ENCODE results near the gene MICALL1. TPM values are rescaled to one million over a fixed set of nuclear protein-coding genes. Genes with fewer than 3 reads are reported as not detected.
"Not testable (repeated sequence)": the region's sequence is repeated elsewhere in the genome, so short reads cannot be mapped to it uniquely, and the experiment has no call there.

Gene MICALL1
- total RNA-seq, 1 experiment from 2014 or later = 8.4 TPM

DNA sequence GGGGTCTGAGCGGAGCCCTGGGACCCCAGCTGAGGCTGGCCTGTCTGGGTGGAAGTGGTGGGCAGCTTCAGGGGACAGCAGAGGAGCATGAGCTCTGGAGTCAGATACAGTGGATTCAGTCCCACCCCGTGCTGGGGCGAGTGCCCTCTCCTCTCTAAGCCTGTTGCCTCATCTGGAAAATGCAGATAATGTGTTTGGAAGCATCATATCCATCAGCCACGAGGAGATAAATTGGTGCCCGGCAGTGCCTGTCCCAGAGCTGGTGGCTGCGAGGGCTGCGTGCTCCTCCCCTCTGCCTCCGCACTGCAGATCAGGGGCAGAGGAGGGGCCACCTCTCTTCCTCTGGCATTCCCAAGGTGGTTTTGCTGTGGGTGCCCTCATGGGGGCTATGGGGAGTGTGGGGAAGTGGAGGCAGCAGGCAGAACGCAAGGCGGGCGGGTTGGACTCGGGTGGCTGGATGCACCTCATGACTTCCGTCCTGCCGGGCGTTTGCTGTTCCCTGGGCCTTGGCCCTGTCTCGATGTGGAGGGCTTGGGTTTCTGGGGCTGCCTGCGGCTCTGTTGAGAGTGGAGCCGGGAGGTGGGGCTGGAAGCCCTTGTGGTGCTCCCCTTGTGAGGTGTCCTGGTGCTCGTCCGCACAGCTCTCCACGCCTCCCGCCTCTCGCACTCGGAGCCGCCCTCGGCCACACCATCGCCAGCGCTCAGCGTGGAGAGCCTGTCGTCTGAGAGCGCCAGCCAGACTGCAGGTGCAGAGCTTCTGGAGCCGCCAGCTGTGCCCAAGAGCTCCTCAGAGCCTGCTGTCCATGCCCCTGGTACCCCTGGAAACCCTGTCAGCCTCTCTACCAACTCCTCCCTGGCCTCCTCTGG is 20.9 kb downstream of the MICALL1 start:
- DNase-seq (ENCODE audit: low read depth) = no peak

DNA sequence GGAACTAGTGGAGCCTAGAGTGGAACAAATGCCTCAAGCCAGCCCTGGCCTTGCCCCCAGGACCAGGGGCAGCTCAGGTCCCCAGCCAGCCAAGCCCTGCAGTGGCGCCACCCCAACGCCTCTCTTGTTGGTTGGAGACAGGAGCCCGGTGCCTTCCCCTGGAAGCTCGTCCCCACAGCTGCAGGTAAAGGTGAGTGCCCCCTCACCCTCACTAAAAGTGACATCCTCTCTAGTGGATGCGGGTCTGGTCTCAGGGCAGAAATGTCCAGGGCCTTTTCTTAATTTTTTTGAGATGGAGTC is 21.5 kb downstream of the MICALL1 start:
- no peak for DNase-seq (ENCODE audit: low read depth)

DNA sequence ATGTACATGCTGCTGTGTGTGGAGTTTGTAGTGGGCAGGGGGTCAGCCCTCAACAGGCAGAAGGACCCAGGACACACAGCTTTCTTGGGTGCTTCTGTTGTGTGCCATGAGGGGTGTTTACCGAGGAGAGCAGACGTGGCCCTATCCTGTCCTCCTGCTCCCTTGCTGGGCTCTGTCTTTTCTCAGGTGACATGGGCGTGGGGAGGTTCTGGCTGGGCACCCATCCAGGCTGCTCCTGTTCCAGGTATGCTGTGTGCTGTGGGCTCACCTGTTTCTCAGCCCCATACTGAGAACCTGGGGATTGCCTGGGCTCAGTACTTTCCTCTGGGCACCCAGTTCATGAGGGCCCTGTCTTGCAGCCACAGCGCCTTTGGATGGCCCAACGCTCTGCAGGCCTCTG is 23.3 kb downstream of the MICALL1 start:
- DNase-seq (ENCODE audit: low read depth) = no peak

DNA sequence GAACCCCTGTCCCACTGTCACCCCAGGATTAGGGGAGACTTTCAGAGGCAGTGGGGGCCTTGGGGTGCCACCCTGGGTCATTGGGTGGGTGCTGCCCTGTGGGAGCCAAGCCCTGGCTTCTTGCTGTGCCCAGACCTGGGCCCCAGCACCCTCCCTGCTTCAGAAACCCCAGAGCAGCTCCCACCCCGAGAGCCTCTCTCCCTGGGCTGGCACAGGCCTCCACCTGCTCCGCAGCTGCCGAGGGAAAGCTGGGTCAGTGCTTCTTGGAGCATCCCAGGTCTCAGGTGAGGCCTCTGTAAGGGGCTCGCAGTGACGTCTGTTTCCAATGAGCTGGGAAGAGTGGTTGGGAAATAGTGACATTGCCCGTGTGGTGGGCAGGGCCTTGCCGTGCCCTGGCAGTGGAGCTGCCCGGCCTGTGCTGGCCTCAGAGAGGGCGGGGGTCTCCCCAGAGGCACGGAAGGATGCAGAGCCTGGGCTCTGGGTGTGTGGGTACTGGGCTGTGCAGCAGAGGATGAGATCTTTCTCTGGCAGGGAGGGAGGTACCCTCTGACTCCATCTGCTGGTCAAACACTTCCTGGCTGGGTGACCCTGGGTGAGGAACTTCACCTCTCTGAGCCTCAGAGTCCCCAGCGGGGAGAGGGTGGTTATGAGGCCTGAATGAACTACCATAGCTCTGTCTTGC is 24.3 kb downstream of the MICALL1 start:
- peak; percentile 15 for DNase-seq (ENCODE audit: low read depth)

DNA sequence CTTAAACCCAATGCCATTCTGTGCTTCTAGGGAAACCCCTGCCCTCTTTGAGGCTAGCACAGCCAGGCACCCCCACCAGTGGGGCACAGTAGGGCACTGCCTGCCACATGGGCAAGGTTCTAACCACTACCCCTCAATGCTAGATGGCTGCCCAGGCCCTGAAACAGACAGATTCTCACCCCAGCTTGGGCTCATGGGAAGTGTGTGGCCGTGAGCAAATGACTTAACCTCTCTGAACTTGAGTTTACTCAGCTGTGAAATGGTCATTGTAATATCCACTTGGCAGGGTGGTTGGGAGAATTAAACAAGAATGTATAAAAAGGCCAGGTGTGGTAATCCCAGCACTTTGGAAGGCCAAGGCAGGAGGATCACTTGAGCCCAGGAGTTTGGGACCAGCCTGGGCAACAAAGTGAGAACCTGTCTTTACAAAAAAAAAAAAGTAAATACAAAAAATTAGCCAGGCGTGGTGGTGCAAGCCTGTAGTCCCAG is 24.9 kb downstream of the MICALL1 start:
- no peak for DNase-seq (ENCODE audit: low read depth)

DNA sequence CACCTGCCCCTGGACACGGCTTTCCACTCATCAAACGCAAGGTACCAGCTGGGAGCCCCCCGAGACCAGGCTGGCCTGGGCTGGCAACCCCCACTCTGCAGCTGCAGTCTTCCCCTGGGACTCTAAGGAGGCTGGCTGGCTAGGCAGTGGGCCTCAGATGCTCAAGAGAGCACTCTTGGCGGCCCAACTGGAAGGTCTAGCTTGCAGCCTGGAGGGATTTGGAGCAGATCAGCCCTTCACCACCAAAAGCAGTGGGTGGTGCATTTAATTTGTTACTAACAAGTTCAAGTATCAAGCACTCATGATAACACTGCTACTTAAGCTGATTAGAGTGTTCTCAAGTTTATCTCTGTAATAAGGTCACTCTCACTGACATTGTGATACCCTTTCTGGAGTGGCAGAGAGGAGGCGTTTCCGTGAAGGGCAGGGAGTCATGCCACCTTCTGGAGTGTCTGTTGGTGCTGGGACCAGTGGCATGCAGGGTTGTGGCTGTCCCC is 25.8 kb downstream of the MICALL1 start:
- no peak for DNase-seq (ENCODE audit: low read depth)

DNA sequence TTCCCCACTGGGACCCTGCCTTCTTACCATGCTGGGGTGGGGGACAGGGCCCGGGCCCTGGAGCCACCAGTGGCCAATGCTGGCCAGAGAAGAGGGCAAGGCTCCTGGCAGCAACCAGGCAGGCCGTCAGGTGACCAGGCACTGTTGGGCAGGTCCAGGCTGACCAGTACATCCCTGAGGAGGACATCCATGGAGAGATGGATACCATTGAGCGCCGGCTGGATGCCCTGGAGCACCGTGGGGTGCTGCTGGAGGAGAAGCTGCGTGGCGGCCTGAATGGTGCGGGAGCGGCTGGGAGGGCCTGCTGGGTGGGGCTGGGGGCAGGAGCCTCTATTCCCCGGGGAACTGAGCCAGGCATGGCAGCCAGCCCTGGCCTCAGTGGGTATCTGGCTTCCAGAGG is 26.3 kb downstream of the MICALL1 start:
- DNase-seq (ENCODE audit: low read depth) = no peak

DNA sequence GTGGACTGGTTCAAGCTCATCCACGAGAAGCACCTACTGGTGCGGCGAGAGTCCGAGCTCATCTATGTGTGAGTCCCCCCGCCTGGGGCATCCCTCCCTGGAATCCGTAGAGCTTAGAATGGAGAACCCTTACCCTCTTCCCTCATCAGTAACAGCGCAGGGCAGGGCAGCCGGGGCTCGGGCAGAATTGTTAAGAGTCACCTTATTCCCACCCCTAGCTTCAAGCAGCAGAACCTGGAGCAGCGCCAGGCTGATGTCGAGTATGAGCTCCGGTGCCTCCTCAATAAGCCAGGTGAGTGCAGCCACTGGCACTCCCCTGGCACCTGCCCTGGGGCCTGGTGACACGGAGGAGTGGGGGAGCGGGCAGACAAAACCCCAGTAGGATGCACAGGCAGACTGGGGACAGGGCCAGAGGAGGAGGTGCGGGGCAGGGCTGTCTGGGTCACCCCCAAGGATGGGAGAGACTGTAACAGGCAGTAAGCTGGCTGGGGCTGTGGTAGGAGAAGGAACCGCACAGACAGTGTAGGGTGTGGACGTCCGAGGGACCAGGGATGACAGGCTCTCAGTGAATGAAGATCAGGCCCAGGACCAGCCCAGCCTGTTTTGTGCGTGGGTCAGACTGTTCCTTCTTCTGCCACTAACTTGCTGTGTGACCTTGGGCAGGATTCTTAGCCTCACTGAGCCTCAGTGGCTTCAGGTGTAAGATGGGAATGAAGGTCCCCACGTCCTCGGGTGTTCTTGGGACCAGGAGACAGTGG is 26.9 kb downstream of the MICALL1 start:
- no peak for DNase-seq (ENCODE audit: low read depth)

DNA sequence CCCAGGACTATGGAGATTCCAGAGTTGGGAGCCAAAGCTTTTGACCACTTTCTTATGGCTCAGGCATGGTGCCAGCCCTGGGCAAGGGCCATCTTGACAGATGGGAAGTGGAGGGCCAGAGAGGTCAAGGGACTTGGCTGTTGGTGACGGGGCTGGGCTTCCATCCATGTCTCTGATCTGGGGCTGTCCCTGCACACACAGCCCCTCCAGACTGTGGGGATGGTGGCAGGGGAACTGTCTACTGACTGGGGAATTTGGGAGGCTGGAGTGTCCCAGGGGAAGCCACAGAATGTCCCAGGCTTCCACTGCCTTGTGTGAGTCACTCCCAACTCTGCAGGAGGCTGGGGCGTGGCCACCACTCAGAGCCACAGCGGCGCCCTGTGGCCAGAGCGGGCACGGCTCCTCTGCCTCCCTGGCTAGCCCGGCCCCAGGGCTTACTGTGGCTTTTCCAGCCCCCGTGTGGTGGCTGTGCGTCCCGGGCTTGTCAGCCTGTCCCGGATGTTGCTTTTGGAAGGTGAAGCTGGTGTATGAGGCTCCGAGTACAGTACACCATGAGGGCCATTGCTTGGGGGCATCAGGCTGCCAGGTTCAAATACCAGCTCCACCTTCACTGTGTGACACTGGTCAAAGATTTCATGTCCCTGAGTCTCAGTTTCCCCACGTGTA is 27.7 kb downstream of the MICALL1 start:
- DNase-seq (ENCODE audit: low read depth) = peak; percentile 96

DNA sequence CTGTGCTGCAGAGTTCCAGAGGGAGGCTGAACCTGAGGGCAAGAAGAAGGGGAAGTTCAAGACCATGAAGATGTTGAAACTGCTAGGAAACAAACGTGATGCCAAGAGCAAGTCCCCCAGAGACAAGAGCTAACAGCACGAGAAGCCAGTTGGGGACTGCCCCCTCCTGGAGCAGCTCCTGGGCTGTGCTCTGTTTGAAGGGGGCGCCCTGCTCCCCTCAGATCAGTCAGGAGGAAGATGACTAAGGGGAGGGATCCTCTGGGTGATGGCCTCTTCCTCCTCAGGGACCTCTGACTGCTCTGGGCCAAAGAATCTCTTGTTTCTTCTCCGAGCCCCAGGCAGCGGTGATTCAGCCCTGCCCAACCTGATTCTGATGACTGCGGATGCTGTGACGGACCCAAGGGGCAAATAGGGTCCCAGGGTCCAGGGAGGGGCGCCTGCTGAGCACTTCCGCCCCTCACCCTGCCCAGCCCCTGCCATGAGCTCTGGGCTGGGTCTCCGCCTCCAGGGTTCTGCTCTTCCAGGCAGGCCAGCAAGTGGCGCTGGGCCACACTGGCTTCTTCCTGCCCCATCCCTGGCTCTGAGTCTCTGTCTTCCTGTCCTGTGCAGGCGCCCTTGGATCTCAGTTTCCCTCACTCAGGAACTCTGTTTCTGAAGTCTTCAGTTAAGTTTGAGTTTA is 34.7 kb downstream of the MICALL1 start:
- DNase-seq (ENCODE audit: low read depth) = no peak

DNA sequence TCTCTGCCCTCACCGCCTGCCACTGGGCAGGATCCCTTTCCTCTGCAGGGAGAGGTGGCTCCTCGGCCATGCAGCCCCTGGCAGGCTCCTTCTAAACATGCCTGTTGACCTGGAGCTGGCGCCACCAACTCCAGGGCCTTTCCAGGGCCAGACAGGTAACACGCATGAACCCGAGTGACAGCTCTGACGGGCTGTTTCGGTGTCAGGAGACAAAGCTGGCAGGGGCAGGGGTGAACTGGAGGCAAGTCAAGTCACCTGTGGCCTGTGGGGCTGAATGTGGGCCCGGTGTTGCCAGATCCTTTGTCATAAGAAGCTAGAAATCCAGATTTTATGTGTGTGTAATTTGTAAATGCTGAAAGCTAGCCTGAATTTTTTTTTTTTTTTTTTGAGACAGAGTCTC is 36.0 kb downstream of the MICALL1 start:
- no peak for DNase-seq (ENCODE audit: low read depth)

DNA sequence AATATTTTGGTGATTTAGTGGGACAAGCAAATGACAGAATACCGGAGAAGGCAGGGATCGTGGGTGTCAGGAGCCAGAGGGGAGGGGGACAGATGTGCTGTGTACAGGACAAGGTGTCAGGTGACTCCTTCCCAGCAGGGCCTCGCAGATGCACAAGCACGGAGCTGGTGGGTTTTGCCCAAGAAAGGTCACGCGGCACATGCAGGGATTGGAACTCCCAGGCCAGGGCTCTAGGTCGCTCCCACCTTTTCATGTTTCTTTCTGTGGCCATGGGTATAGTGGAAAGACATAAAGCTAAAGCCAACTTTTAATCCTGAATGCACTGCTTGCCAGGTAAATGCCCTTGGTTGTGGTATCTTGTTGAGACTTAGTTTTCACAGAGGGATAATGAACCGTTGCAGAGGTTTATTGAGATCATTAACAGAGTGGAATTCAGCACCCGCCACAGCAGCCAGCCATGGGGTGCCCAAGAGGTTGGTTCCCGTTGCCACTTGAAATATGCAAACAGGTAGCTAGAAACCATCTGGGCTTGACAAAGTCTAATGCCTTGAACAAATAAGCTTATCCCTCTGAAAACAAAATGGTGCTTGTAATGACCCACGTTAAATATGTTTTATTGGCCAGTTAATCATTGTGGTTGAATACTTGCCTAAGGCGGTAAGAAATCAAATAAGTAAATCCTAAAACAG is 37.2 kb downstream of the MICALL1 start:
- no peak for DNase-seq (ENCODE audit: low read depth)

DNA sequence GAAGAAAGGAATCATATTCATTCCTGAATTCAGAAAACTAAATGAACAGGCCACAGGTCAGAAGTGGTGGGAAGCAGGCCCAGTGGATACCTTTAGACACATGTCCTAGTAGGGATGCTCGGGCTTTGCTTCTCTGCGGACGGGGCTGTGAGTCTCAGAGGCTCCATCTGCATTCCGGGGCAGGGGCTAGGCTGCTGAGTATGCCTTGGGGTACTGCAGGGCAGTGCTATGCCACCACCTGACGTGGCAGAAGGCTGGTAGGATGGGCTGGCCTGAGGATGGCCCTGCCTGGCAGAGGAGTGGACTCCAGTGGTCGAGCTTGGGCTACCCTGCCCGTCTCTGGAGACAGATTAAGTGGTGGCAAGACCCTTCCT is 37.7 kb downstream of the MICALL1 start:
- no peak for DNase-seq (ENCODE audit: low read depth)

DNA sequence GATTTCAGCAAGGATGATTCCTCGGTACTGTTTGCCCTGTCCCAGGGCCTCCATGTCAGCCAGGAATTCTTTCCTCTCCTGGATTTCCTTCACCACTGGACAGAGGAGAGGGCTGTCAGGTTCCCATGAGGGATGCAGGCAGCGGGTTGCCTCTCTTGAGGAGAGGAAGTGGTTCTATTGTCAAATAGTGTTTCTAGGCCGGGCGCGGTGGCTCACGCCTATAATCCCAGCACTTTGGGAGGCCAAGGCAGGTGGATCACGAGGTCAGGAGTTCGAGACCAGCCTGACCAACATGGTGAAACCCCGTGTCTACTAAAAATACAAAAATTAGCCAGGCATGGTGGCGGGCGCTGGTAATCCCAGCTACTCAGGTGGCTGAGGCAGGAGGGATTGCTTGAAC is 38.3 kb downstream of the MICALL1 start:
- DNase-seq (ENCODE audit: low read depth) = not testable (repeated sequence)

DNA sequence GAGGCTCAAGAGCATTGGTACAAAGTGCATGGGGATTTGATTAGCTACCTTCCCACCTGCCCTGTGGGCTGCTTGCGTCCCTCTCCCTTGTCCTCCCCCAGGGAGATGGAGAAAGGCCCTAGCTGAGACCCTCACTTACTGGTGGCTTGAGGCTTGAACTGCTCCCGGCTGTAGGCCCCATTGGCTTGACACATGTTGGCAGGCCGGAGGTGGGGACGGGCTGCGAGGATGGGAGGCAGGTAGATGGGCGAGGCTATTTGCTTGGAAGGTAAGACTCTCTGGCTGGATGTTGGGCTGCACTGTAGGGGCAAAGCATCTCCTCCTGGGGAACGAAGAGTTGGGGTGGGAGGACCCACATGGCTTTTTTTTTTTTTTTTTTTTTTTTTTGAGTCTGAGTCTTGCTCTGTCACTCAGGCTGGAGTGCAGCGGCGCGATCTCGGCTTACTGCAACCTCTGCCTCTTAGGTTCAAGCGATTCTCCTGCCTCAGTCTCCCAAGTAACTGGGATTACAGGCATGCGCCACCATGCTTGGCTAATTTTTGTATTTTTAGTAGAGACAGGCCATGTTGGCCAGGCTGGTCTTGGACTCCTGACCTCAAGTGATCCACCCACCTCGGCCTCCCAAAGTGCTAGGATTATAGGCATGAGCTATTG is 41.2 kb downstream of the MICALL1 start:
- not testable (repeated sequence) for DNase-seq (ENCODE audit: low read depth)

DNA sequence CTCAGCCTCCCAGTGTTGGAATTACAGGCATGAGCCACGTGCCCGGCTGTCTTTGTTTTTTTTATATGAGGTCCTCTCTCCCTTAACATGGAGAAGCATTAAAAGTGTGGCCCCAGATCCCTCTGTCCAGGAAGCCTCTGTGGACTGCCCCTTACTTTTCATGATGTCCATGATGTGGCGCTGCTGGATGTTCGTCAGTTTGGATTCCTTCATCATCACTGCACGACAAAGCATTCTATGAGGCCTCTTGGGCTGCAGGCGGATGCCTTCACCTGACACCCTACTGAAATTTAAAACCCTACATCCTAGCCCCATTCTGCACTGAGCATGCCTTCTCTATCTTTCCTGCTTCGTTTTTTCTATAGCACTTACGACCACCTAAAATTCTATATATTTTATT is 45.2 kb downstream of the MICALL1 start:
- DNase-seq (ENCODE audit: low read depth) = peak; percentile 38

DNA sequence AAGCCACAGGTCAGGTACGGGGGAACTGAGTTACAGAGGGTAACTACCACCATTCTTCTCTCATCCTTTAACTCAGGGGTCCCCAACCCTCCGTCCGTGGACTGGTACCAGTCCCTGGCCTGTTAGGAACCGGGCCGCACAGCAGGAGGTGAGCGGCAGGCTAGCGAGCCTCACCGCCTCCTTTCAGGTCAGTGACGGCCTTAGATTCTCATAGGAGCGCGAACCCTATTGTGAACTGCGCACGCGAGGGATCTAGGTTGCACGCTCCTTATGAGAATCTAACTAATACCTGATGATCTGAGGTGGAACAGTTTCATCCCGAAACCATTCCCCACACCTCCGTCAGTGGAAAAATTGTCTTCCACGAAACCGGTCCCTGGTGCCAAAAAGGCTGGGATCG is 46.5 kb downstream of the MICALL1 start:
- not testable (repeated sequence) for DNase-seq (ENCODE audit: low read depth)

DNA sequence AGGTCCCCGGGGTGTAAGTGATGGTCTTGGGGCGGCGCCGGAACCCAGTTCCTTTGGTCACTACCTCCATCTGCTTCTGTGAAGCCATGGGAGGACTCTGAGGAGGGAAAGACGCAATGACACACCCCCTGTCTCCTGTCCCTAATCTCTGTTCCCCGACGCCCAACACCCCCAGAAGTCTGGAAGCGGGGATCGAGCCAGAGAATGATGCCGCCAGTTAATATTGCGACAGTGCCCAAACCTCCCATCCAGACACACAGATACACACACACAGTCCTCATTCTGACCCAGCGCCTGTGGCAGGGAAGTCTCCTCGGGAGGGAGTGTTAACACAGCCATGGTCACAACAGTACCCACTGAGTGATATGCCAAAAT is 47.0 kb downstream of the MICALL1 start:
- DNase-seq (ENCODE audit: low read depth) = no peak

DNA sequence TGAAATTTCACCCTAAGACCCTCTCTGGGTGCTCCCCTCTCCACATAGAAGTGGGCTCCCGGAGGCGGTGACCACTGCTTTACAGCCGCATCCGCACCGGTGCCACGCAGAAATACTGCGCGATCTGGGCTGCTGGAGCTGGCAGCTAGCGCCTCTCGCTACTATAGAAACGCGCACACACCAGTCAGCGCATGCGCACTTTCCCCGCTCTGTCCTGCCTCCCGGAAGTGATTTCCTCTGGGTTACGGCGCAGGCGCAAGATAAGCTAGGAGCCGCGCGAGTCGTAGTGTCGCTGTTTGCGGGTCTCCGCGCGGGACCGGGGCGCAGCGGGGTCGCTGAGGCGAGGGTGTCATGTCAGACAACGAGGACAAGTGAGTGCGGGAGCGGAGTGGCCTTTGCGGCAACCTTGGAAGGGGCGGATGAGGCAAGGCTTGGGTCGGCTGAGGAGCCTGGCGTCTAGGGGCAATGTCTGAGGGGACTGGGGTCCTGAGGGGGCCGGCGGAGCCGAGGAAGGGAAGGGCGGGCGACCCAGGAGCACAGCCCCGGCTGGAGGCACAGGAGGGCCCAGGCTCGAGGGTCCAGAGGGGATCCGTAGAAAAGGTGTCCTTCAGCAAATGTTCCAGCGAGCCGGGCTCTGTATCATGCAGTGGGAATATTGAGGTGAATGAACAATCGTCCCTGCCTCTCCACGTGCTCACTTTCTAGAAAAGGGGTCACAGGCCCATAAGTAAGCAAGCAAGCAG is 47.5 kb downstream of the MICALL1 start, which contains the start of the genes C22orf23 and POLR2F:
Gene C22orf23 (minus strand): TSS at position 165 of the 743 bp plus-strand sequence. CDS start 452 bp downstream, outside the sequence.
Gene POLR2F (plus strand): TSS at position 263 of the 743 bp plus-strand sequence. CDS start 89 bp downstream, at position 352.
- peak; percentile 89 for DNase-seq (ENCODE audit: low read depth)

Data from RPMI7951 (cell line).